Endothelial cell of umbilical vein (primary cell): ENCODE measurements around the gene SH3RF3. TPM values are rescaled to one million over a fixed set of nuclear protein-coding genes. Genes with fewer than 3 reads are reported as not detected.

Experiments used
- BruUV-seq: library from RNA; stranded (reverse); fragments of 400-500 nt; replicated peaks from 2 replicates; lab custom pipeline; 2021; lab: Mats Ljungman, UMichigan
- CTCF ChIA-PET: fragments of 300-600, 350-600 bp; sonication (Branson Sonifier 250); formaldehyde crosslinking; loops from one replicate; lab custom pipeline; 2021; ENCODE audit warnings: antibody characterized with exemption, inconsistent platforms; lab: Charles Lee
- POLR2A ChIA-PET: fragments of 300-600, 350-600 bp; sonication (Branson Sonifier 250); formaldehyde crosslinking; loops from one replicate; lab custom pipeline; 2021; ENCODE audit warnings: antibody characterized with exemption, inconsistent platforms; lab: Charles Lee
- DNase-seq: peaks from one replicate; pipeline ENCODE4 v3.0.0-alpha.2; 2011; ENCODE audit warnings: low read depth, low spot score
- FAIRE-seq: peaks from 2 replicates; lab custom pipeline; 2011; peaks lifted over from hg19 to GRCh38; lab: Jason Lieb, UNC
- H2AFZ ChIP-seq: 2 replicates; pipeline ENCODE4 v1.6.0; 2012; ENCODE audit warnings: low read depth, low read length, control low read depth, inconsistent platforms
- H3K27ac ChIP-seq: 2 replicates; pipeline ENCODE4 v1.5.1; 2011; ENCODE audit warnings: low read depth, mild to moderate bottlenecking, control low read depth, low read length, moderate library complexity; ENCODE audit not compliant: insufficient read depth
- H3K27me3 ChIP-seq, 2 experiments: 2 replicates each; pipeline versions ENCODE4 v1.6.0 to v1.6.1; 2011; ENCODE audit warnings: low read length in 2 of 2, mixed read lengths in 1 of 2; ENCODE audit not compliant: control insufficient read depth in 2 of 2, insufficient read depth in 2 of 2
- H3K36me3 ChIP-seq, 2 experiments: 2 replicates in 1 of 2; 3 replicates in 1 of 2; pipeline ENCODE4 v1.5.1; 2011; ENCODE audit warnings: low read length in 2 of 2, mild to moderate bottlenecking in 1 of 2, moderate library complexity in 1 of 2; ENCODE audit not compliant: control insufficient read depth in 2 of 2, insufficient read depth in 2 of 2; ENCODE audit errors: extremely low read depth in 1 of 2
- H3K4me1 ChIP-seq: 3 replicates; pipeline ENCODE4 v1.5.1; 2011; ENCODE audit warnings: mild to moderate bottlenecking, low read length; ENCODE audit not compliant: control insufficient read depth, insufficient read depth; ENCODE audit errors: extremely low read depth
- H3K4me2 ChIP-seq: 2 replicates; pipeline ENCODE4 v1.6.1; 2011; ENCODE audit warnings: low read length, control low read depth, mixed read lengths; ENCODE audit not compliant: insufficient read depth
- H3K4me3 ChIP-seq, 3 experiments: fragments of 200-600 bp in 1 of 3; sonication (generic), shearing (Covaris generic) in 1 of 3; replicated peaks in 1 of 3; 2 replicates each; pipeline ENCODE4 v1.5.1; 2011 to 2016; ENCODE audit warnings: control low read depth in 3 of 3, low read length in 3 of 3, mild to moderate bottlenecking in 2 of 3, inconsistent platforms in 1 of 3, low read depth in 1 of 3, moderate library complexity in 1 of 3; ENCODE audit not compliant: insufficient read depth in 1 of 3
- H3K79me2 ChIP-seq: 2 replicates; pipeline ENCODE4 v1.6.0; 2012; ENCODE audit warnings: low read length, inconsistent platforms; ENCODE audit not compliant: control insufficient read depth, insufficient read depth
- H3K9ac ChIP-seq: replicated peaks from 2 replicates; pipeline ENCODE3; 2011; ENCODE audit warnings: low read length, control low read depth; ENCODE audit not compliant: insufficient read depth; ENCODE audit errors: extremely low read depth
- H3K9me1 ChIP-seq: replicated peaks from 3 replicates; pipeline ENCODE4 v1.6.0; 2011; ENCODE audit warnings: mild to moderate bottlenecking, low read length; ENCODE audit not compliant: control insufficient read depth, insufficient read depth; ENCODE audit errors: extremely low read depth
- H3K9me3 ChIP-seq: replicated peaks from 2 replicates; pipeline ENCODE4 v1.5.1; 2012; ENCODE audit warnings: low read length, inconsistent platforms; ENCODE audit not compliant: control insufficient read depth, insufficient read depth
- H4K20me1 ChIP-seq: replicated peaks from 2 replicates; pipeline ENCODE3; 2011; ENCODE audit warnings: mild to moderate bottlenecking, low read length; ENCODE audit not compliant: control insufficient read depth, insufficient read depth; ENCODE audit errors: extremely low read depth
- CTCF ChIP-seq, 2 donors: IDR thresholded peaks; 1 replicate in 1 of 2; 2 replicates in 1 of 2; pipeline ENCODE4 v1.5.1; 2011; ENCODE audit warnings: low read length in 2 of 2, mild to moderate bottlenecking in 2 of 2, moderate library complexity in 2 of 2, control low read depth in 1 of 2, inconsistent platforms in 1 of 2, low read depth in 1 of 2; ENCODE audit not compliant: insufficient read depth in 1 of 2; ENCODE audit errors: extremely low read depth in 1 of 2
- EZH2 ChIP-seq: IDR thresholded peaks from 2 replicates; pipeline ENCODE4 v1.6.1; 2012; ENCODE audit warnings: borderline replicate concordance, low read depth, mild to moderate bottlenecking, moderate library complexity, low read length, inconsistent platforms; ENCODE audit not compliant: severe bottlenecking
- FOS ChIP-seq: IDR thresholded peaks from 2 replicates; pipeline ENCODE4 v1.6.1; 2011; ENCODE audit warnings: mild to moderate bottlenecking, low read length, moderate library complexity, borderline replicate concordance; ENCODE audit not compliant: insufficient read depth
- GATA2 ChIP-seq: IDR thresholded peaks from 2 replicates; pipeline ENCODE4 v1.7.0; 2011; ENCODE audit warnings: low read depth, mild to moderate bottlenecking, moderate library complexity, mixed read lengths, low read length; ENCODE audit not compliant: insufficient read length, insufficient read depth
- JUN ChIP-seq: IDR thresholded peaks from 2 replicates; pipeline ENCODE4 v1.6.1; 2011; ENCODE audit warnings: borderline replicate concordance, low read depth; ENCODE audit not compliant: insufficient read length, insufficient read depth
- MAX ChIP-seq: IDR thresholded peaks from 2 replicates; pipeline ENCODE4 v1.6.1; 2011; ENCODE audit not compliant: insufficient read depth, insufficient read length
- MYC ChIP-seq: IDR thresholded peaks from one replicate; pipeline ENCODE4 v1.6.1; 2011; ENCODE audit warnings: mild to moderate bottlenecking, low read depth, low read length
- POLR2A ChIP-seq: IDR thresholded peaks from 2 replicates; pipeline ENCODE4 v1.6.1; 2012; ENCODE audit warnings: low read depth, mild to moderate bottlenecking, control low read depth, low read length
- POLR2AphosphoS5 ChIP-seq: IDR thresholded peaks from 2 replicates; pipeline ENCODE4 v1.6.1; 2012; ENCODE audit warnings: low read depth, mild to moderate bottlenecking, control low read depth, low read length, moderate library complexity; ENCODE audit not compliant: insufficient read depth
- dilution Hi-C: fragments of 300-500 bp; cut with MboI; formaldehyde crosslinking; loops from one replicate; pipeline ENCODE4 v1.15.0; 2019; ENCODE audit warnings: low sequenced_read_pairs; ENCODE audit not compliant: extremely low pct_ligation_motif_present
- intact Hi-C: fragments of 100-400 bp; cut with micrococcal nuclease; formaldehyde crosslinking; loops from one replicate; pipeline ENCODE4 v1.10.0; 2022
- polyA plus RNA-seq, 4 experiments: library from polyadenylated mRNA; depleted of rRNA in 3 of 4; stranded (reverse) in 3 of 4; unstranded in 1 of 4; fragments of >200 nt; gene quantifications; 2 replicates each; pipeline versions ENCODE4 v1.2.1 to v1.2.3, GENCODE V29; 2011 to 2012; ENCODE audit warnings: missing spikeins in 1 of 4
- total RNA-seq: library from RNA; stranded (reverse); gene quantifications from 2 replicates; pipeline ENCODE4 v1.2.3, GENCODE V29; 2021

The SH3RF3 gene
- total and polyA plus RNA-seq, 2 donors (not counting 3 experiments of a cell fraction or from before 2014, with no cell fraction given): 3.8 to 14.7 TPM

- no peak for FAIRE-seq
- CTCF ChIA-PET: interaction anchor here (1.2 to 2.6 kb wide), 5 partner anchors 9 to 206 kb away, joined by 3 to 10 read pairs (median 6); no protein-coding TSS in a partner anchor
- Histone ChIP-seq H3K9ac (no peak overlapping the region), H3K4me3 (no peak overlapping the region), H3K27me3 (peaks cover 5 to 10% of the 10 kb centered on the region in 2 experiments), H3K9me3 (no peaks in the 10 kb centered on the region), H3K4me2 (no peak overlapping the region), H4K20me1 (no peaks in the 10 kb centered on the region), H3K4me1 (no peaks in the 10 kb centered on the region), H3K36me3 (no peaks in the 10 kb centered on the region), H3K9me1 (no peaks in the 10 kb centered on the region), H2AFZ (no peak overlapping the region), H3K79me2 (no peaks in the 10 kb centered on the region), H3K27ac (no peak overlapping the region)
- no peak for DNase-seq
- TF ChIP-seq POLR2AphosphoS5 (no peak), FOS (no peak), POLR2A (no peak), MYC (no peak), CTCF (IDR thresholded peaks at IDR 0.05; ENCODE audit: extremely low read depth in 1 of 2, insufficient read depth in 1 of 2, low read depth in 1 of 2, low read length in 2 of 2) (no peak), GATA2 (no peak), MAX (no peak), JUN (no peak), EZH2 (no peak)
- no TSS peak for BruUV-seq
- dilution Hi-C loops: no loop called here
- POLR2A ChIA-PET: no interaction called here
- intact Hi-C loops: no loop called here
These were observed 400.8 kb downstream of the SH3RF3 start for GRCh38 chr2:109529532-109530449.
